ENCODE data around the gene RBM5. TPM values are rescaled to one million over a fixed set of nuclear protein-coding genes. Genes with fewer than 3 reads are reported as not detected.

Gene RBM5
- total and polyA plus RNA-seq, 2 experiments from 2014 or later = 44.9 to 111 TPM

GRCh38 chr3:50154840-50155490 is 66.2 kb downstream of the RBM5 start, which contains the start of gene SEMA3F:
Gene SEMA3F (plus strand): TSS chr3:50155324. CDS start chr3:50159623, 4,299 bp downstream.
- peaks cover 72% of the 10 kb centered on the region for H3K4me1 Mint-ChIP-seq
- peak within 1 kb of the TSS; percentile 91 for H3K4me3 ChIP-seq
- peaks cover 31% of the 10 kb centered on the region for H3K27me3 Mint-ChIP-seq (ENCODE audit: insufficient read depth, low read depth, poor library complexity)
- TF ChIP-seq POLR2AphosphoS5 (IDR thresholded peaks at IDR 0.05; ENCODE audit: low read depth) = peak; percentile 51
- TF ChIP-seq CREB1 (CRISPR knock-in tag; IDR thresholded peaks at IDR 0.05; ENCODE audit: low read depth) = no peak
- peak in 1 of 2 experiments; percentile 41; a peak in 2 of 4 replicates for TF ChIP-seq CTCF (conservative IDR thresholded peaks at IDR 0.05; ENCODE audit: low read depth in 2 of 2)
- TF ChIP-seq JUNB (IDR thresholded peaks at IDR 0.05; ENCODE audit: unreplicated experiment) = no peak
- peaks cover 21% of the 10 kb centered on the region for H3K27me3 ChIP-seq (ENCODE audit: insufficient read depth)
- H3K9me2 ChIP-seq (ENCODE audit: insufficient read depth) = no peaks in the 10 kb centered on the region; the same call in 1 of the 2 replicates
- H3K4me2 ChIP-seq = peak within 1 kb of the TSS; percentile 99
- no peaks in the 10 kb centered on the region for H3K9me3 Mint-ChIP-seq
- H3K4me3 Mint-ChIP-seq = peak within 1 kb of the TSS; percentile 89
- H3F3A ChIP-seq (replicated peaks; ENCODE audit: low read depth) = peaks cover 9% of the 10 kb centered on the region; the same call in 1 of the 2 replicates
- H3K4me1 ChIP-seq (ENCODE audit: insufficient read depth) = peaks cover 50% of the 10 kb centered on the region
- peaks cover 11% of the 10 kb centered on the region; the same call in 1 of the 3 replicates for H3K36me3 Mint-ChIP-seq (ENCODE audit: low read depth)
- peak within 1 kb of the TSS; percentile 74; the same call in 1 of the 2 replicates for H2AFZ ChIP-seq
- peaks cover 32% of the 10 kb centered on the region for H3K79me2 ChIP-seq (replicated peaks; ENCODE audit: insufficient read depth)
- ATAC-seq (peak; percentile 20), DNase-seq (ENCODE audit: low spot score) (peak; percentile 78)
- no peak within 1 kb of the TSS for H3K27ac Mint-ChIP-seq
- H3K36me3 ChIP-seq (ENCODE audit: insufficient read depth) = no peaks in the 10 kb centered on the region
- H4K20me1 ChIP-seq (replicated peaks; ENCODE audit: insufficient read depth) = 0 out of 2 replicates have a peak, but pooled peaks cover 7% of the 10 kb centered on the region
- H3K27ac ChIP-seq (ENCODE audit: low read depth) = no peak within 1 kb of the TSS

- H3K4me1 Mint-ChIP-seq = peaks cover 69% of the 10 kb centered on the region
- no peak for DNase-seq (ENCODE audit: low spot score)
- H3K36me3 Mint-ChIP-seq (ENCODE audit: low read depth) = peaks cover 13% of the 10 kb centered on the region; the same call in 1 of the 3 replicates
- Histone ChIP-seq H3K4me1 (ENCODE audit: insufficient read depth) (peaks cover 45% of the 10 kb centered on the region), H3K36me3 (ENCODE audit: insufficient read depth) (no peaks in the 10 kb centered on the region), H3K9me2 (ENCODE audit: insufficient read depth) (no peaks in the 10 kb centered on the region; the same call in 1 of the 2 replicates), H3K27ac (ENCODE audit: low read depth) (no peak overlapping the region), H3K79me2 (replicated peaks; ENCODE audit: insufficient read depth) (peaks cover 32% of the 10 kb centered on the region), H3K4me2 (peak overlapping the region; percentile 99), H3K27me3 (ENCODE audit: insufficient read depth) (peaks cover 21% of the 10 kb centered on the region), H2AFZ (0 out of 2 replicates have a peak overlapping the region, but pooled peaks have one; percentile 28), H3F3A (replicated peaks; ENCODE audit: low read depth) (peaks cover 9% of the 10 kb centered on the region; the same call in 1 of the 2 replicates), H4K20me1 (replicated peaks; ENCODE audit: insufficient read depth) (peaks cover 7% of the 10 kb centered on the region; the same call in 1 of the 2 replicates), H3K4me3 (peak overlapping the region; percentile 91)
- H3K9me3 Mint-ChIP-seq = no peaks in the 10 kb centered on the region
- no peak overlapping the region for H3K27ac Mint-ChIP-seq
- peak overlapping the region; percentile 89 for H3K4me3 Mint-ChIP-seq
- H3K27me3 Mint-ChIP-seq (ENCODE audit: insufficient read depth, low read depth, poor library complexity) = peaks cover 30% of the 10 kb centered on the region
- ATAC-seq = no peak
- TF ChIP-seq ETS1 (IDR thresholded peaks at IDR 0.05) = no peak
- no peak for TF ChIP-seq ZNF114 (CRISPR knock-in tag; IDR thresholded peaks at IDR 0.05)
- TF ChIP-seq EZH2phosphoT487 (IDR thresholded peaks at IDR 0.05; ENCODE audit: unreplicated experiment) = no peak
- TF ChIP-seq JUNB (IDR thresholded peaks at IDR 0.05; ENCODE audit: unreplicated experiment) = no peak
- no peak for TF ChIP-seq EZH2 (IDR thresholded peaks at IDR 0.05; ENCODE audit: low read depth, unreplicated experiment)
- TF ChIP-seq CTCF (conservative IDR thresholded peaks at IDR 0.05; ENCODE audit: low read depth in 2 of 2) = no peak
These were observed 66.8 kb downstream of the RBM5 start for GRCh38 chr3:50155491-50155878.
